Liver (tissue), 9 donors: ENCODE data around the gene CCL2. TPM values are rescaled to one million over a fixed set of nuclear protein-coding genes. Genes with fewer than 3 reads are reported as not detected.

Experiments
- DNase-seq: peaks from one replicate; pipeline ENCODE4 v3.0.0-alpha.2; 2017; ENCODE audit warnings: low spot score
- H3K27ac ChIP-seq, 2 donors: one replicate each; pipeline ENCODE4 v1.7.0; 2013; ENCODE audit warnings: inconsistent platforms in 2 of 2, low read length in 2 of 2, control low read depth in 1 of 2, low read depth in 1 of 2, mild to moderate bottlenecking in 1 of 2
- H3K27me3 ChIP-seq, 4 donors: one replicate each; pipeline versions ENCODE4 v1.6.1 to v1.7.0; 2013; ENCODE audit warnings: low read length in 3 of 4, inconsistent platforms in 1 of 4, mild to moderate bottlenecking in 1 of 4, moderate library complexity in 1 of 4; ENCODE audit not compliant: control insufficient read depth in 4 of 4, insufficient read depth in 4 of 4
- H3K36me3 ChIP-seq, 4 donors: one replicate each; pipeline versions ENCODE4 v1.6.1 to v1.7.0; 2013; ENCODE audit warnings: low read length in 3 of 4, mild to moderate bottlenecking in 3 of 4, low read depth in 1 of 4, moderate library complexity in 1 of 4; ENCODE audit not compliant: control insufficient read depth in 4 of 4, insufficient read depth in 3 of 4
- H3K4me1 ChIP-seq, 4 donors: one replicate each; pipeline versions ENCODE4 v1.6.1 to v1.7.0; 2013; ENCODE audit warnings: low read length in 3 of 4, mild to moderate bottlenecking in 3 of 4, moderate library complexity in 1 of 4; ENCODE audit not compliant: control insufficient read depth in 4 of 4, insufficient read depth in 4 of 4
- H3K4me3 ChIP-seq, 3 donors: one replicate each; pipeline versions ENCODE4 v1.6.1 to v1.7.0; 2013; ENCODE audit warnings: low read length in 3 of 3, control low read depth in 1 of 3, low read depth in 1 of 3, mild to moderate bottlenecking in 1 of 3
- H3K9ac ChIP-seq, 2 donors: one replicate each; pipeline ENCODE4 v1.7.0; 2013; ENCODE audit warnings: low read length in 2 of 2, mild to moderate bottlenecking in 2 of 2, moderate library complexity in 2 of 2, control low read depth in 1 of 2, low read depth in 1 of 2
- H3K9me3 ChIP-seq, 4 donors: one replicate each; pipeline versions ENCODE4 v1.6.1 to v1.7.0; 2013; ENCODE audit warnings: low read length in 3 of 4; ENCODE audit not compliant: control insufficient read depth in 4 of 4
- EGR1 ChIP-seq, 2 donors: IDR thresholded peaks; 2 replicates each; pipeline ENCODE4 v1.6.1; 2016 to 2018; ENCODE audit warnings: antibody characterized with exemption in 2 of 2, low read depth in 2 of 2
- FOXA1 ChIP-seq: IDR thresholded peaks from 2 replicates; pipeline ENCODE4 v1.6.1; 2016; ENCODE audit warnings: antibody characterized with exemption
- FOXA2 ChIP-seq: IDR thresholded peaks from 2 replicates; pipeline ENCODE4 v1.6.1; 2016; ENCODE audit warnings: antibody characterized with exemption
- GABPA ChIP-seq, 2 donors: IDR thresholded peaks in 1 of 2; conservative IDR thresholded peaks in 1 of 2; 2 replicates each; pipeline ENCODE4 v1.6.1; 2016; ENCODE audit warnings: antibody characterized with exemption in 2 of 2, mild to moderate bottlenecking in 1 of 2, moderate library complexity in 1 of 2
- HNF4A ChIP-seq, 2 donors: conservative IDR thresholded peaks; 2 replicates each; pipeline ENCODE4 v1.6.1; 2016; ENCODE audit warnings: antibody characterized with exemption in 2 of 2, mild to moderate bottlenecking in 2 of 2
- HNF4G ChIP-seq: IDR thresholded peaks from 2 replicates; pipeline ENCODE4 v1.6.1; 2016; ENCODE audit warnings: antibody characterized with exemption
- JUND ChIP-seq, 2 donors: IDR thresholded peaks; 2 replicates each; pipeline ENCODE4 v1.6.1; 2016; ENCODE audit warnings: antibody characterized with exemption in 2 of 2
- NR2F2 ChIP-seq: IDR thresholded peaks from 2 replicates; pipeline ENCODE4 v1.6.1; 2016; ENCODE audit warnings: antibody characterized with exemption
- RAD21 ChIP-seq, 2 donors: IDR thresholded peaks; 2 replicates each; pipeline ENCODE4 v1.6.1; 2016; ENCODE audit warnings: antibody characterized with exemption in 2 of 2, mild to moderate bottlenecking in 2 of 2
- RXRA ChIP-seq, 2 donors: IDR thresholded peaks; 2 replicates each; pipeline ENCODE4 v1.6.1; 2017 to 2018; ENCODE audit warnings: antibody characterized with exemption in 2 of 2, mild to moderate bottlenecking in 1 of 2
- SP1 ChIP-seq: IDR thresholded peaks from 2 replicates; pipeline ENCODE4 v1.6.1; 2018; ENCODE audit warnings: antibody characterized with exemption, mild to moderate bottlenecking
- TAF1 ChIP-seq: conservative IDR thresholded peaks from 2 replicates; pipeline ENCODE4 v1.6.1; 2016; ENCODE audit warnings: antibody characterized with exemption, mild to moderate bottlenecking
- YY1 ChIP-seq: IDR thresholded peaks from 2 replicates; pipeline ENCODE4 v1.6.1; 2016; ENCODE audit warnings: antibody characterized with exemption, mild to moderate bottlenecking
- WGBS: extraction: QIAGEN DNeasy Blood & Tissue Kit; methylation state at CpG from one replicate; pipeline ENCODE4 v1.1.7; 2013; 5-methylcytosine and 5-hydroxymethylcytosine counted together
- polyA plus RNA-seq, 2 donors: library from polyadenylated mRNA; stranded (reverse) in 1 of 2; unstranded in 1 of 2; fragments of 200-250 nt in 1 of 2; fragments of >200 nt in 1 of 2; fragmentation: Nextera tagmentation in 1 of 2; extraction: Ambion mirVana in 1 of 2; gene quantifications; one replicate each; pipeline versions ENCODE4 v1.2.1 to v1.2.3, GENCODE V29; 2013 to 2015
- total RNA-seq, 2 donors: library from RNA; depleted of rRNA; stranded (reverse); fragments of >200 nt; gene quantifications; one replicate each; pipeline ENCODE4 v1.2.3, GENCODE V29; 2014
- TF ChIP-seq, protein P1 (sequence below): fragments of 150-350 bp; IDR thresholded peaks from 2 replicates; pipeline ENCODE4 v1.5.1; 2017; ENCODE audit warnings: improper control_type of control experiment, low read depth, low read length; ENCODE audit not compliant: missing input control
- TF ChIP-seq, protein P2 (sequence below): IDR thresholded peaks from 2 replicates; pipeline ENCODE4 v1.6.1; 2016; ENCODE audit warnings: antibody characterized with exemption
- TF ChIP-seq, protein P3 (sequence below): IDR thresholded peaks from 2 replicates; pipeline ENCODE4 v1.6.1; 2016; ENCODE audit warnings: antibody characterized with exemption
- TF ChIP-seq, protein P4 (sequence below): IDR thresholded peaks from 2 replicates; pipeline ENCODE4 v1.6.1; 2016; ENCODE audit warnings: antibody characterized with exemption
- TF ChIP-seq, protein P5 (sequence below): IDR thresholded peaks from 2 replicates; pipeline ENCODE4 v1.6.1; 2016; ENCODE audit warnings: antibody characterized with exemption, mild to moderate bottlenecking
- donor health status: healthy.
- donor health status: healthy.
- donor health status: healthy.
- donor health status: healthy.
- donor health status: healthy.

Gene CCL2
- total and polyA plus RNA-seq, 4 donors, result 3.5 to 8.9 (median 5.4) TPM

DNA sequence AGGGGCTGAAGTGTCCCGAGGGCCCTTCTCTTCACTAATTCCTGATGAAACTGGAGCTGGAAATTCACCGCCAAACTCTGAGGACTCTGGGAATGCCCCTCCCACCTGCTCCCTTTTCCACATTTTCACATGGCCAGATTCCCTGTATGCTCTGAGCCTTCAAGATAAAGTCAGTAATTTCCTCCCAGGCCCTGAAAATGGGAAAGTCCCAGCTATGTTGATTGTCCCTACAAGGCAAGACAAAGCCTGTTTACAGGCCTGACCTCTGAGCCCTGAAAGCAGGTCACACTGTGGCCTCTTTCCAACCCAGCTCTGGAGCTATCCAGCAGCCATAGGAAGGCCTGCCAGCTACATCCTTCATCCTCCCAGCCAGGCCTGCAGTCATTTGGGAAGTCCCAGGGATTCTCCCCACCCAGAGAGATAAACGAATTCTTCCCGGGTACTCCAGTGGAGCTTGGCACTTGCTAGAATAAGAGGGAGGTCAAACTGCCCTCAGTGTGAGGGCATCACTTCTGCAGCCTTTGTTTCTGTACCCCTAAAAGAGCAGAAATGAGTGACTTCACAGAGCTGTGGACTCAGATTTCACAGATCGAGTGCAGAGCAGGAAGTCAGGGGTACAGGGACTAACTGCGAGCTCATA lies 19.6 kb upstream of the CCL2 start:
- Histone ChIP-seq H3K36me3 (no peaks in the 10 kb centered on the region), H3K4me1 (peaks cover 0 to 14% (median 11%) of the 10 kb centered on the region in 4 donors), H3K4me3 (no peak overlapping the region), H3K27ac (peak overlapping the region; percentile 53 to 68), H3K27me3 (no peaks in the 10 kb centered on the region), H3K9me3 (no peaks in the 10 kb centered on the region), H3K9ac (no peak overlapping the region)
- TF ChIP-seq, protein P1, sequence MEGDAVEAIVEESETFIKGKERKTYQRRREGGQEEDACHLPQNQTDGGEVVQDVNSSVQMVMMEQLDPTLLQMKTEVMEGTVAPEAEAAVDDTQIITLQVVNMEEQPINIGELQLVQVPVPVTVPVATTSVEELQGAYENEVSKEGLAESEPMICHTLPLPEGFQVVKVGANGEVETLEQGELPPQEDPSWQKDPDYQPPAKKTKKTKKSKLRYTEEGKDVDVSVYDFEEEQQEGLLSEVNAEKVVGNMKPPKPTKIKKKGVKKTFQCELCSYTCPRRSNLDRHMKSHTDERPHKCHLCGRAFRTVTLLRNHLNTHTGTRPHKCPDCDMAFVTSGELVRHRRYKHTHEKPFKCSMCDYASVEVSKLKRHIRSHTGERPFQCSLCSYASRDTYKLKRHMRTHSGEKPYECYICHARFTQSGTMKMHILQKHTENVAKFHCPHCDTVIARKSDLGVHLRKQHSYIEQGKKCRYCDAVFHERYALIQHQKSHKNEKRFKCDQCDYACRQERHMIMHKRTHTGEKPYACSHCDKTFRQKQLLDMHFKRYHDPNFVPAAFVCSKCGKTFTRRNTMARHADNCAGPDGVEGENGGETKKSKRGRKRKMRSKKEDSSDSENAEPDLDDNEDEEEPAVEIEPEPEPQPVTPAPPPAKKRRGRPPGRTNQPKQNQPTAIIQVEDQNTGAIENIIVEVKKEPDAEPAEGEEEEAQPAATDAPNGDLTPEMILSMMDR, result no peak
- peak; percentile 88 for TF ChIP-seq SP1
- peak; percentile 53 for TF ChIP-seq YY1
- TF ChIP-seq RAD21 (IDR thresholded peaks at IDR 0.05), result peak; percentile 38 to 46
- TF ChIP-seq TAF1, result no peak
- peak; percentile 44 for TF ChIP-seq FOXA2
- TF ChIP-seq, protein P2, sequence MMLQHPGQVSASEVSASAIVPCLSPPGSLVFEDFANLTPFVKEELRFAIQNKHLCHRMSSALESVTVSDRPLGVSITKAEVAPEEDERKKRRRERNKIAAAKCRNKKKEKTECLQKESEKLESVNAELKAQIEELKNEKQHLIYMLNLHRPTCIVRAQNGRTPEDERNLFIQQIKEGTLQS, result no peak
- TF ChIP-seq, protein P3, sequence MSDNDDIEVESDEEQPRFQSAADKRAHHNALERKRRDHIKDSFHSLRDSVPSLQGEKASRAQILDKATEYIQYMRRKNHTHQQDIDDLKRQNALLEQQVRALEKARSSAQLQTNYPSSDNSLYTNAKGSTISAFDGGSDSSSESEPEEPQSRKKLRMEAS, result peak; percentile 71
- TF ChIP-seq, protein P4, sequence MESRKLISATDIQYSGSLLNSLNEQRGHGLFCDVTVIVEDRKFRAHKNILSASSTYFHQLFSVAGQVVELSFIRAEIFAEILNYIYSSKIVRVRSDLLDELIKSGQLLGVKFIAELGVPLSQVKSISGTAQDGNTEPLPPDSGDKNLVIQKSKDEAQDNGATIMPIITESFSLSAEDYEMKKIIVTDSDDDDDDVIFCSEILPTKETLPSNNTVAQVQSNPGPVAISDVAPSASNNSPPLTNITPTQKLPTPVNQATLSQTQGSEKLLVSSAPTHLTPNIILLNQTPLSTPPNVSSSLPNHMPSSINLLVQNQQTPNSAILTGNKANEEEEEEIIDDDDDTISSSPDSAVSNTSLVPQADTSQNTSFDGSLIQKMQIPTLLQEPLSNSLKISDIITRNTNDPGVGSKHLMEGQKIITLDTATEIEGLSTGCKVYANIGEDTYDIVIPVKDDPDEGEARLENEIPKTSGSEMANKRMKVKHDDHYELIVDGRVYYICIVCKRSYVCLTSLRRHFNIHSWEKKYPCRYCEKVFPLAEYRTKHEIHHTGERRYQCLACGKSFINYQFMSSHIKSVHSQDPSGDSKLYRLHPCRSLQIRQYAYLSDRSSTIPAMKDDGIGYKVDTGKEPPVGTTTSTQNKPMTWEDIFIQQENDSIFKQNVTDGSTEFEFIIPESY, result no peak
- TF ChIP-seq NR2F2, result peak; percentile 99
- TF ChIP-seq, protein P5, sequence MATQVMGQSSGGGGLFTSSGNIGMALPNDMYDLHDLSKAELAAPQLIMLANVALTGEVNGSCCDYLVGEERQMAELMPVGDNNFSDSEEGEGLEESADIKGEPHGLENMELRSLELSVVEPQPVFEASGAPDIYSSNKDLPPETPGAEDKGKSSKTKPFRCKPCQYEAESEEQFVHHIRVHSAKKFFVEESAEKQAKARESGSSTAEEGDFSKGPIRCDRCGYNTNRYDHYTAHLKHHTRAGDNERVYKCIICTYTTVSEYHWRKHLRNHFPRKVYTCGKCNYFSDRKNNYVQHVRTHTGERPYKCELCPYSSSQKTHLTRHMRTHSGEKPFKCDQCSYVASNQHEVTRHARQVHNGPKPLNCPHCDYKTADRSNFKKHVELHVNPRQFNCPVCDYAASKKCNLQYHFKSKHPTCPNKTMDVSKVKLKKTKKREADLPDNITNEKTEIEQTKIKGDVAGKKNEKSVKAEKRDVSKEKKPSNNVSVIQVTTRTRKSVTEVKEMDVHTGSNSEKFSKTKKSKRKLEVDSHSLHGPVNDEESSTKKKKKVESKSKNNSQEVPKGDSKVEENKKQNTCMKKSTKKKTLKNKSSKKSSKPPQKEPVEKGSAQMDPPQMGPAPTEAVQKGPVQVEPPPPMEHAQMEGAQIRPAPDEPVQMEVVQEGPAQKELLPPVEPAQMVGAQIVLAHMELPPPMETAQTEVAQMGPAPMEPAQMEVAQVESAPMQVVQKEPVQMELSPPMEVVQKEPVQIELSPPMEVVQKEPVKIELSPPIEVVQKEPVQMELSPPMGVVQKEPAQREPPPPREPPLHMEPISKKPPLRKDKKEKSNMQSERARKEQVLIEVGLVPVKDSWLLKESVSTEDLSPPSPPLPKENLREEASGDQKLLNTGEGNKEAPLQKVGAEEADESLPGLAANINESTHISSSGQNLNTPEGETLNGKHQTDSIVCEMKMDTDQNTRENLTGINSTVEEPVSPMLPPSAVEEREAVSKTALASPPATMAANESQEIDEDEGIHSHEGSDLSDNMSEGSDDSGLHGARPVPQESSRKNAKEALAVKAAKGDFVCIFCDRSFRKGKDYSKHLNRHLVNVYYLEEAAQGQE, result peak; percentile 96
- TF ChIP-seq HNF4A (conservative IDR thresholded peaks at IDR 0.05), result peak; percentile 59 to 64
- peak; percentile 59 for TF ChIP-seq FOXA1
- TF ChIP-seq GABPA (IDR thresholded peaks at IDR 0.05 in 1 of 2, conservative IDR thresholded peaks at IDR 0.05 in 1 of 2), result no peak
- peak; percentile 20 for TF ChIP-seq HNF4G
- TF ChIP-seq EGR1 (IDR thresholded peaks at IDR 0.05; ENCODE audit: low read depth in 2 of 2), result no peak
- peak; percentile 78 to 88 for TF ChIP-seq RXRA (IDR thresholded peaks at IDR 0.05)
- peak; percentile 23 to 38 for TF ChIP-seq JUND (IDR thresholded peaks at IDR 0.05)
- WGBS, result 41% methylated on average over 6 of the region's 6 CpGs
- DNase-seq, result no peak
